H1 (cell line): ENCODE measurements around the gene LBX2. TPM values are rescaled to one million over a fixed set of nuclear protein-coding genes. Genes with fewer than 3 reads are reported as not detected.

ENCODE experiments used
- CTCF ChIA-PET: fragments of 300-600 bp; sonication (Branson Sonifier 250); formaldehyde crosslinking; loops from one replicate; lab custom pipeline; 2021; ENCODE audit not compliant: partially characterized antibody; lab: Charles Lee
- POLR2A ChIA-PET: fragments of 300-600 bp; sonication (Branson Sonifier 250); formaldehyde crosslinking; loops from one replicate; lab custom pipeline; 2021; ENCODE audit warnings: inconsistent platforms; ENCODE audit not compliant: partially characterized antibody; lab: Charles Lee
- DNase-seq, 2 experiments: peaks; one replicate each; pipeline versions ENCODE4 v3.0.0 to v3.0.0-alpha.2; 2010 to 2022; ENCODE audit warnings: low spot score in 2 of 2, low read depth in 1 of 2, mixed read lengths in 1 of 2
- FAIRE-seq: peaks from 2 replicates; lab custom pipeline; 2011; peaks lifted over from hg19 to GRCh38; lab: Jason Lieb, UNC
- H2AFZ ChIP-seq: 2 replicates; pipeline ENCODE4 v1.8.1; 2012; ENCODE audit warnings: low read length, inconsistent platforms
- H2AK5ac ChIP-seq: 2 replicates; pipeline ENCODE4 v1.6.1; 2013; ENCODE audit warnings: low read depth, low read length
- H2BK120ac ChIP-seq: replicated peaks from 2 replicates; pipeline ENCODE3; 2013; ENCODE audit warnings: low read depth, low read length, inconsistent platforms
- H2BK12ac ChIP-seq: 2 replicates; pipeline ENCODE4 v1.6.1; 2013; ENCODE audit warnings: low read depth, low read length
- H2BK15ac ChIP-seq: 2 replicates; pipeline ENCODE4 v1.6.1; 2013; ENCODE audit warnings: low read length
- H2BK20ac ChIP-seq: 2 replicates; pipeline ENCODE4 v1.6.1; 2013; ENCODE audit warnings: low read length
- H2BK5ac ChIP-seq: 2 replicates; pipeline ENCODE4 v1.6.1; 2013; ENCODE audit warnings: low read depth, low read length
- H3K14ac ChIP-seq: 2 replicates; pipeline ENCODE4 v1.6.1; 2013; ENCODE audit warnings: inconsistent platforms; ENCODE audit not compliant: insufficient read length
- H3K18ac ChIP-seq: 2 replicates; pipeline ENCODE4 v1.6.1; 2013; ENCODE audit warnings: low read length; ENCODE audit errors: extremely low read depth
- H3K23ac ChIP-seq: 2 replicates; pipeline ENCODE4 v1.6.1; 2013; ENCODE audit warnings: inconsistent platforms; ENCODE audit not compliant: insufficient read length
- H3K23me2 ChIP-seq: 2 replicates; pipeline ENCODE4 v1.6.1; 2013; ENCODE audit warnings: low read depth, low read length
- H3K27ac ChIP-seq: 2 replicates; pipeline ENCODE4 v1.6.1; 2011; ENCODE audit warnings: low read depth, low read length, inconsistent platforms
- H3K27me3 ChIP-seq, 4 experiments: replicated peaks in 1 of 4; 1 replicate in 1 of 4; 2 replicates in 3 of 4; pipeline versions ENCODE4 v1.6.1 to v1.8.1; 2011 to 2013; ENCODE audit warnings: low read length in 3 of 4, mild to moderate bottlenecking in 3 of 4, inconsistent platforms in 2 of 4, mixed read lengths in 2 of 4, moderate library complexity in 1 of 4; ENCODE audit not compliant: control insufficient read depth in 3 of 4, insufficient read depth in 3 of 4; ENCODE audit errors: extremely low read depth in 1 of 4
- H3K36me3 ChIP-seq, 4 experiments: 2 replicates each; pipeline versions ENCODE4 v1.6.1 to v1.8.1; 2011 to 2013; ENCODE audit warnings: mild to moderate bottlenecking in 4 of 4, low read length in 3 of 4, moderate library complexity in 2 of 4, control low read depth in 1 of 4, inconsistent platforms in 1 of 4; ENCODE audit not compliant: insufficient read depth in 4 of 4, control insufficient read depth in 2 of 4
- H3K4ac ChIP-seq: replicated peaks from 2 replicates; pipeline ENCODE3; 2013; ENCODE audit warnings: low read length, low read depth, mixed read lengths, inconsistent platforms; ENCODE audit not compliant: insufficient read length
- H3K4me1 ChIP-seq, 4 experiments: replicated peaks in 1 of 4; 1 replicate in 1 of 4; 2 replicates in 3 of 4; pipeline versions ENCODE4 v1.6.1 to v1.8.1; 2011 to 2013; ENCODE audit warnings: low read length in 3 of 4, inconsistent platforms in 2 of 4, mixed read lengths in 1 of 4; ENCODE audit not compliant: insufficient read depth in 4 of 4, control insufficient read depth in 3 of 4
- H3K4me2 ChIP-seq, 2 experiments: 2 replicates each; pipeline versions ENCODE4 v1.6.1 to v1.8.1; 2011 to 2013; ENCODE audit warnings: low read depth in 2 of 2, low read length in 2 of 2, control low read depth in 1 of 2, inconsistent platforms in 1 of 2, mild to moderate bottlenecking in 1 of 2; ENCODE audit not compliant: insufficient read depth in 1 of 2
- H3K4me3 ChIP-seq, 4 experiments: fragments of 200-600, 300-600 bp in 1 of 4; sonication (generic), shearing (Covaris generic), sonication (Bioruptor Twin) in 1 of 4; 2 replicates each; pipeline versions ENCODE4 v1.5.1 to v1.8.1; 2011 to 2016; ENCODE audit warnings: low read length in 4 of 4, low read depth in 3 of 4, control low read depth in 2 of 4, inconsistent platforms in 2 of 4, mild to moderate bottlenecking in 2 of 4, mixed read lengths in 1 of 4, moderate library complexity in 1 of 4; ENCODE audit not compliant: insufficient read depth in 2 of 4; ENCODE audit errors: extremely low read depth in 1 of 4
- H3K56ac ChIP-seq: replicated peaks from 2 replicates; pipeline ENCODE3; 2013; ENCODE audit warnings: low read depth, mild to moderate bottlenecking, mixed read lengths, low read length, inconsistent platforms; ENCODE audit not compliant: insufficient read length
- H3K79me1 ChIP-seq: 2 replicates; pipeline ENCODE4 v1.6.1; 2013; ENCODE audit warnings: low read depth, low read length, control low read depth
- H3K79me2 ChIP-seq, 2 experiments: 2 replicates each; pipeline versions ENCODE4 v1.6.1 to v1.8.1; 2012 to 2013; ENCODE audit warnings: low read length in 2 of 2, mild to moderate bottlenecking in 2 of 2, inconsistent platforms in 1 of 2; ENCODE audit not compliant: insufficient read depth in 2 of 2, control insufficient read depth in 1 of 2
- H3K9ac ChIP-seq, 4 experiments: replicated peaks in 1 of 4; 1 replicate in 1 of 4; 2 replicates in 3 of 4; pipeline versions ENCODE4 v1.6.1 to v1.8.1; 2011 to 2013; ENCODE audit warnings: low read depth in 3 of 4, low read length in 3 of 4, control low read depth in 2 of 4, mild to moderate bottlenecking in 2 of 4, moderate library complexity in 2 of 4, inconsistent platforms in 1 of 4; ENCODE audit errors: extremely low read depth in 1 of 4
- H3K9me3 ChIP-seq, 2 experiments: 2 replicates each; pipeline versions ENCODE4 v1.6.1 to v1.8.1; 2012 to 2013; ENCODE audit warnings: mild to moderate bottlenecking in 2 of 2, moderate library complexity in 2 of 2, control low read depth in 1 of 2, inconsistent platforms in 1 of 2, low read depth in 1 of 2, low read length in 1 of 2, mixed read lengths in 1 of 2; ENCODE audit not compliant: insufficient read depth in 2 of 2
- H4K20me1 ChIP-seq, 2 experiments: replicated peaks in 1 of 2; 2 replicates each; pipeline versions ENCODE3 to v1.8.1; 2011 to 2013; ENCODE audit warnings: inconsistent platforms in 2 of 2, low read length in 2 of 2, mild to moderate bottlenecking in 1 of 2; ENCODE audit not compliant: insufficient read depth in 2 of 2, control insufficient read depth in 1 of 2
- H4K5ac ChIP-seq: 2 replicates; pipeline ENCODE4 v1.6.1; 2013; ENCODE audit warnings: low read length, low read depth, mixed read lengths, inconsistent platforms; ENCODE audit not compliant: insufficient read length
- H4K8ac ChIP-seq: 2 replicates; pipeline ENCODE4 v1.8.0; 2013; ENCODE audit warnings: mild to moderate bottlenecking, moderate library complexity, low read length, inconsistent platforms; ENCODE audit not compliant: insufficient read depth; ENCODE audit errors: extremely low read depth
- H4K91ac ChIP-seq: replicated peaks from 2 replicates; pipeline ENCODE3; 2013; ENCODE audit warnings: low read length, mixed read lengths, inconsistent platforms; ENCODE audit not compliant: insufficient read length
- MAFK ChIP-seq: IDR thresholded peaks from 2 replicates; pipeline ENCODE4 v1.6.1; 2012; ENCODE audit warnings: low read depth, mild to moderate bottlenecking, improper control_type of control experiment, low read length
- POU5F1 ChIP-seq: IDR thresholded peaks from 2 replicates; pipeline ENCODE4 v1.6.1; 2011; ENCODE audit warnings: low read depth, mild to moderate bottlenecking, low read length, moderate library complexity
- WGBS, 2 experiments: shearing (Covaris generic) in 1 of 2; methylation state at CpG; one replicate each; pipeline versions ENCODE4 v1.1.6 to v1.1.7; 2013 to 2015; ENCODE audit warnings: low lambda C conversion rate in 2 of 2, mixed read lengths in 2 of 2, inconsistent platforms in 1 of 2, low coverage in 1 of 2, missing lambda C conversion rate in 1 of 2; ENCODE audit not compliant: insufficient replicate concordance in 2 of 2, insufficient coverage in 1 of 2, insufficient read length in 1 of 2; ENCODE audit errors: extremely low coverage in 1 of 2, missing lambda C conversion rate in 1 of 2; 5-methylcytosine and 5-hydroxymethylcytosine counted together
- polyA plus RNA-seq, 7 experiments: library from polyadenylated mRNA; depleted of rRNA in 3 of 7; stranded (reverse) in 5 of 7; unstranded in 2 of 7; fragments of >200 nt in 5 of 7; fragments of 200-250 nt in 2 of 7; gene quantifications; 1 replicate in 5 of 7; 2 replicates in 1 of 7; 4 replicates in 1 of 7; pipeline versions ENCODE4 v1.2.1 to v1.2.3, GENCODE V29; 2011 to 2013; ENCODE audit warnings: missing spikeins in 2 of 7, mixed read lengths in 2 of 7
- total RNA-seq: library from RNA; stranded (reverse); fragmentation: NEBNext Ultra II Directional; extraction: Animal tissue kit (Norgen Biotek cat#: 25700); gene quantifications from 2 replicates; pipeline ENCODE4 v1.2.1, GENCODE V29; 2021

Gene LBX2
- total and polyA plus RNA-seq, 2 of the 8 experiments (the other 6 are each of a cell fraction or from before 2014, with no cell fraction given), result 0.27 TPM; not detected in 1

DNA sequence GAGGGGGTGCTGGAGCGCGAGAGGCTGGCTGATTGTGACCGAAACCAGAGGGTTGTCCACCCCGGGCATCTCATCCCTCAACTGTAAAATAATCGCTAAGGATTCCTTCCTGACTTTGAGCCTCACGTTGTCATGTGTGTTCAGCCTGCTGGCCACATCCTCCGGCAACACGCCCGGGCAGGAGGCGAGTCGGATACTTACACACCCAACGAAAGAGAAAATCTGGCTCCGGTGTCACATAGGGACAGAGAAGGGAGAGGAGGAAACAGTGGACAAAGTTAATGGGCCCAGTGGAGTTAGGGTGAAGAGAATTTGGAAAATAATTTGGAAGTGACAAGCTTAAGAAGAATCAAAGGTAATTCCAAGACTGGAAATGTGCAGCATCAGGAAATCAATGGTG is 17.2 kb upstream of the LBX2 start:
- Histone ChIP-seq H4K5ac (no peak overlapping the region), H2BK12ac (no peak overlapping the region), H3K4ac (no peak overlapping the region), H4K8ac (no peak overlapping the region; the same call in none of the 2 replicates), H2AFZ (no peak overlapping the region), H3K23ac (no peak overlapping the region), H3K79me2 (no peaks in the 10 kb centered on the region), H2BK20ac (no peak overlapping the region), H2BK15ac (no peak overlapping the region), H4K91ac (no peak overlapping the region), H3K4me2 (peak overlapping the region in 1 of 2 experiments; percentile 88; a peak in 1 of 4 replicates), H3K56ac (no peak overlapping the region), H2AK5ac (no peak overlapping the region), H3K9me3 (peaks cover 7 to 12% of the 10 kb centered on the region in 2 experiments), H3K27ac (no peak overlapping the region), H3K9ac (no peak overlapping the region), H2BK120ac (no peak overlapping the region), H4K20me1 (peaks cover 2 to 4% of the 10 kb centered on the region in 2 experiments), H3K4me3 (no peak overlapping the region), H3K23me2 (peaks cover 10% of the 10 kb centered on the region; the same call in 1 of the 2 replicates), H3K4me1 (peaks cover 0 to 24% (median 10%) of the 10 kb centered on the region in 4 experiments; a peak in 6 of 7 replicates), H3K14ac (no peak overlapping the region), H3K27me3 (peaks cover 63 to 88% (median 84%) of the 10 kb centered on the region in 4 experiments), H3K18ac (no peak overlapping the region), H3K79me1 (no peaks in the 10 kb centered on the region), H2BK5ac (no peak overlapping the region), H3K36me3 (peaks cover 0 to 19% (median 0%) of the 10 kb centered on the region in 4 experiments; a peak in 1 of 8 replicates)
- 80% methylated on average over 13 of the region's 13 CpGs; no CpG with 5 or more reads in 1 of the 2 experiments for WGBS, 2 experiments
- ChIA-PET POLR2A (interaction anchor here (0.9 to 6.7 kb wide), 4 partner anchors 10 to 33 kb away, joined by 3 to 63 read pairs (median 21); partner anchors contain the start of genes AUP1, HTRA2, LBX2 and PCGF1), CTCF (interaction anchor here (0.8 to 1.2 kb wide), 5 partner anchors 13 to 97 kb away, joined by 3 to 7 read pairs (median 3); partner anchors contain the start of genes AUP1, CCDC142, HTRA2 and TTC31)
- FAIRE-seq, result no peak
- no peak for DNase-seq
- TF ChIP-seq POU5F1 (no peak), MAFK (no peak)
